GM18868 (cell line): ENCODE measurements around the gene ONECUT3.
"Not testable (repeated sequence)": the region's sequence is repeated elsewhere in the genome, so short reads cannot be mapped to it uniquely, and the experiment has no call there.

Experiments used
- ATAC-seq: cut with Tn5 transposase; IDR thresholded peaks from one replicate; pipeline ENCODE4 v1.9.1; 2021; ENCODE audit warnings: mild to moderate bottlenecking, moderate library complexity; ENCODE audit not compliant: unreplicated experiment

ONECUT3 gene

DNA sequence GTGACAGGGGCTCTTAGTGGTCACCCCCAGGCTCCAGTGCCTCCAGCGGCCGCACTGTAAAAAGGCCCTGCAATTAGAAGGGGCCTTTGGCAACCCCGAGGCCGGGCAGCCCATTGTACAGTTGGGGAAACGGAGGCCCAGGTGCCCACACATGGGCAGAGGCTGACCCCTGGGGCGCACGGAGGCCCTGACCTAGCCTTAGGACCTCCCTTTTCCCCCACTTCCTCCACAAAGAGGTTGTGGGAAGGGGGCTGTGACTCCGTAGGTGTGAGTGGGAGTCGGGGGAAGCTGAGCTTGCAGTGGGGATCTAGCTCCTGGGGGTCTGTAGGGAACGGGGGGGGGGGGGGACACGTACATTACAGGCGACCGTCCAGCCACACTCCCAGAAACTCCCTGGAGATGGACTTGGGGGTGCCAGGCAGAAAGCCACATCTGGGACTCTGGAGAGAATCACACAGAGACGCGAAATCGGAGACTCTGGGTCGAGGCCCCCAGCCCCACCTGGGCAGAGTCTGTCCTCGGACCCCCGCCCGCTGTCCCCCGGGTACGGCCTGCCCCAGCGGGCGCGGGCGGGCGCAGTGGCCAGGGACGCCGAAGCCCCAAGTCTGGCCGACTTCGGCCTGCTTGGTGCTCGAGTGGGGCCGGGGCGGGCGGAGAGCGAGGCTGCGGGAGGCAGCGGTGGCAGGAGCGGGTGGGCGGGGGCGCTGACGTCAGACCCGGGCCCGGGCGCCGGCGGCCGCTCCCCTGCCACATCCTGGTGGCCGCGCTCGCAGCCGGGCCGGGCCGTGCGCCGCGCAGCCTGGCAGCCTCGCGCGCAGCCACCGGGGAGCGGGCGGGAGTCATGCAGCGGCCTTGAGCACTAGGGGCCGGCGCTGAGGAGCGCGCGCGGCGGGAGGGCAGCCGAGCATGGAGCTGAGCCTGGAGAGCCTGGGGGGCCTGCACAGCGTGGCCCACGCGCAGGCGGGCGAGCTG, at the start of gene ONECUT3:
Gene ONECUT3 (plus strand): TSS at position 750 of the 972 bp plus-strand sequence. CDS start 157 bp downstream, at position 907.
- no peak for ATAC-seq

GRCh38 chr19:1704339-1704738, 49.0 kb upstream of the ONECUT3 start:
- ATAC-seq, result no peak

DNA sequence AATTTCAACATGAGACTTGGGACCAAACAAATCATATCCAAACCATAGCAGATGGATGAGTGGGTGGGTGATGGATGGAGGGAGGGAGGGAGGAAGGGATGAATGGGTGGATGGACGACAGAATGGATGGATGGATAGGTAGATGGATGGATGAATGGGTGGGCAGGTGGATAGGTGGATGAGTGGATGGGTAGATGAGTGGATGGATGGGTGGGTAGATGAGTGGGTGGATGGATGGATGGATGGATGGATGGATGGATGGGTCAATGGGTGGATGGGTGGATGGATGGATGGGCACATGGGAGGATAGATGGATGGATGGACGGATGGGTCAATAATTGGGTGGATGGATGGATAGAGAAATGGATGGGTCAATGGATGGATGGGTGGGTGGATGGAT, 47.9 kb upstream of the ONECUT3 start:
- no peak for ATAC-seq

DNA sequence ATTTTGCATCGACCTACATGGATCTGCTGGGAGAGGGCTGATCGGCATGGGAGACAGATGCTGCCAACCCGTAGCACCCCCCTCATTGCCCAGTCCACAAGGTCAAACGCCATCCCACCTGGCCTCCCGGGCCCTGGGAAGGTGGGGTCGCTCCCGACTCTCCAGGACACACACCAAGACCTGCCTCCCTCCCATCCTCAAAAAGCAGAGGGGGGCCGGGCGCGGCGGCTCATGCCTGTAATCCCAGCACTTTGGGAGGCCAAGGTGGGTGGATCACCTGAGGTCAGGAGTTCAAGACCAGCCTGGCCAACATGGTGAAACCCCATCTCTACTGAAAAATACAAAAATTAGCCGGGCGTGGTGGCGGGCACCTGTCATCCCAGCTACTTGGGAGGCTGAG, 46.7 kb upstream of the ONECUT3 start:
- ATAC-seq, result not testable (repeated sequence)

DNA sequence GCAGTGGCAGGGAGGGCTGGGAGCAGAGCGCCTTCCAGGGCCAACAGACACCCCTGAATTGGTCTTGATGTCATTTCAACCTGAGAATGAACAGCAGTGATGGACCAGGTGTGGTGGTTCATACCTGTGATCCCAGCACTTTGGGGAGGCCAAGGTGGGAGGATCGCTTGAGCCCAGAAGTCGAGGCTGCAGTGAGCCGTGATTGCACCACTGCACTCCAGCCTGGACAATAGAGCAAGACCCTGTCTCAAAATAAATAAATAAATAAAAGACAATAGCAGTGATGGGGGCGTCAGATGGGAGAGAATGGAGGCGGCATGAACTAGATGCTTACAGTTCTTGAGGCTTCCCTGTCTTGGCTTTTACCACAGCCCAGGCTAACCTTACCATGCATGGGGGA, 46.1 kb upstream of the ONECUT3 start:
- no peak for ATAC-seq

GRCh38 chr19:1713170-1713569, 40.1 kb upstream of the ONECUT3 start:
- ATAC-seq, result no peak

- ATAC-seq, result no peak
Observed at GRCh38 chr19:1715540-1715939, 37.8 kb upstream of the ONECUT3 start.

GRCh38 chr19:1717200-1717969, 35.9 kb upstream of the ONECUT3 start:
- no peak for ATAC-seq

GRCh38 chr19:1717970-1718264, 35.4 kb upstream of the ONECUT3 start:
- ATAC-seq, result no peak

GRCh38 chr19:1718420-1719291, 34.6 kb upstream of the ONECUT3 start:
- ATAC-seq, result no peak

DNA sequence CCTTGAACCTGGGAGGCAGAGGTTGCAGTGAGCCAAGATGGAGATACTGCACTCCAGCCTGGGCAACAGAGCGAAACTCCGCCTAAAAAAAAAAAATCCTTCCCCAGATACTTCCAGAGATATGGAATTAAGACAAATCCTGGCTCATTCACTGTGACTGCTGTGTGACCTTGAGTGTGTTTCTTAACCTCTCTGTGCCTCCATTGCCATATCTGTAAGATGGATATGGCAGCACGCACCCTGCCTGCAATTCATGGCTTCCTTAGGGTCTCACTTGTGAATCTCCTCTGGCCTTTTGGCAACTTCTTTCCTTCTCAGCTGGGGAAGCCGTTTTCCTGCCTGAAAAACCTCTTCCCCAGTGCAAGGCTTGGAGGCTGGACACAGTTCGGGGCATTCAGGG, 33.8 kb upstream of the ONECUT3 start:
- ATAC-seq, result no peak

GRCh38 chr19:1720237-1720636, 33.1 kb upstream of the ONECUT3 start:
- no peak for ATAC-seq

GRCh38 chr19:1725100-1726064, 27.9 kb upstream of the ONECUT3 start:
- ATAC-seq, result no peak

- ATAC-seq, result no peak
Observed at GRCh38 chr19:1728816-1729567, 24.3 kb upstream of the ONECUT3 start.

- no peak for ATAC-seq
Observed at GRCh38 chr19:1729568-1729925, 23.8 kb upstream of the ONECUT3 start.

- ATAC-seq, result no peak
Observed at GRCh38 chr19:1730157-1730556, 23.1 kb upstream of the ONECUT3 start.

GRCh38 chr19:1734321-1734966, 18.9 kb upstream of the ONECUT3 start:
- ATAC-seq, result no peak

- ATAC-seq, result no peak
Observed at GRCh38 chr19:1736280-1736679, 17.0 kb upstream of the ONECUT3 start.

DNA sequence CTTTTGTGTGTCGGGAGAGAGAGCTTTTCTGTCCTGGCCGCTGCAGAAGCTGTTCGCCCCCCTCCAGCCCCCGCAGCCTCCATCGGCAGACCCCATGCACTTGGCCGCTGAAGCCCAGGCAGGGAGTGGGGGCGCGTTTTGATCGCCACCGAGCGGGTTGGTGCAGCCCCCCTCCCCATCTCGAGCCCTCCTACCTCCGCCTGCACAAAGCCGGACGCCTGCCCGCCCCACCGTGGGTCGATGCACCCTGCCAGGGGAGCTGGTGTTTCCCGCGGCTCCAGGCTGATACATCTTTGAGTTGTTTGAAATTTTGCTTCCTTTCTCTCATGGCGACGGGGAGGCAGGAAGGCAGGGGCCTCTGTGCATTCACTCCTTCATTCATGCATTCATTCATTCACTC, 16.4 kb upstream of the ONECUT3 start:
- no peak for ATAC-seq
